ENCODE measurements around the gene FLYWCH1. TPM values are rescaled to one million over a fixed set of nuclear protein-coding genes. Genes with fewer than 3 reads are reported as not detected.
A peak's percentile ranks its signal among the peaks of the same experiment; 100 is the strongest.

Gene FLYWCH1
- total and polyA plus RNA-seq, 9 of the 15 experiments (the other 6 are each of a cell fraction or from before 2014, with no cell fraction given), result 0.18 to 33.6 (median 11.3) TPM

GRCh38 chr16:2969545-2970521, 58.1 kb downstream of the FLYWCH1 start (continued):
- TF ChIP-seq ZBTB1 (CRISPR knock-in tag; IDR thresholded peaks at IDR 0.05; ENCODE audit: borderline replicate concordance, low read depth) (0 out of 2 replicates have a peak, but pooled peaks have one; percentile 42), CREB1 (IDR thresholded peaks at IDR 0.05) (no peak), CREB1 (CRISPR knock-in tag; IDR thresholded peaks at IDR 0.05) (0 out of 2 replicates have a peak, but pooled peaks have one; percentile 30), ETV6 (IDR thresholded peaks at IDR 0.05; ENCODE audit: borderline replicate concordance in 1 of 2, low read depth in 2 of 2, low read length in 1 of 2) (no peak; a peak in 1 of 4 replicates), ETV6 (CRISPR knock-in tag; IDR thresholded peaks at IDR 0.05; ENCODE audit: borderline replicate concordance) (no peak), THAP12 (CRISPR knock-in tag; IDR thresholded peaks at IDR 0.05) (peak; percentile 12; the same call in 1 of the 2 replicates), PHF8 (IDR thresholded peaks at IDR 0.05; ENCODE audit: borderline replicate concordance, low read length) (peak; percentile 19; the same call in 1 of the 2 replicates), ZNF830 (CRISPR knock-in tag; IDR thresholded peaks at IDR 0.05) (no peak), SAFB (IDR thresholded peaks at IDR 0.05; ENCODE audit: borderline replicate concordance, low read depth, low read length) (0 out of 2 replicates have a peak, but pooled peaks have one; percentile 24), TOE1 (IDR thresholded peaks at IDR 0.05; ENCODE audit: borderline replicate concordance) (no peak), TOE1 (CRISPR knock-in tag; IDR thresholded peaks at IDR 0.05; ENCODE audit: borderline replicate concordance, low read depth) (no peak), TFE3 (CRISPR knock-in tag; IDR thresholded peaks at IDR 0.05) (no peak), ZFPM2 (CRISPR knock-in tag; IDR thresholded peaks at IDR 0.05) (0 out of 2 replicates have a peak, but pooled peaks have one; percentile 36), OTX1 (CRISPR knock-in tag; IDR thresholded peaks at IDR 0.05) (0 out of 2 replicates have a peak, but pooled peaks have one; percentile 22), NCOR1 (IDR thresholded peaks at IDR 0.05) (0 out of 2 replicates have a peak, but pooled peaks have one; percentile 28), TAF1 (IDR thresholded peaks at IDR 0.05; ENCODE audit: control insufficient read depth, extremely low read depth, insufficient read depth, low read length, severe bottlenecking) (peak; percentile 72), ZNF57 (CRISPR knock-in tag; IDR thresholded peaks at IDR 0.05) (no peak), TAF15 (IDR thresholded peaks at IDR 0.05; ENCODE audit: low read depth, low read length) (no peak), TGIF2 (CRISPR knock-in tag; IDR thresholded peaks at IDR 0.05) (0 out of 2 replicates have a peak, but pooled peaks have one; percentile 33), POLR2G (IDR thresholded peaks at IDR 0.05; ENCODE audit: low read depth, low read length) (peak; percentile 85), CAMTA2 (CRISPR knock-in tag; conservative IDR thresholded peaks at IDR 0.05) (0 out of 2 replicates have a peak, but pooled peaks have one; percentile 21), PTBP1 (IDR thresholded peaks at IDR 0.05; ENCODE audit: low read depth, low read length) (no peak), POLR2AphosphoS2 (IDR thresholded peaks at IDR 0.05; ENCODE audit: low read length) (peak; percentile 84; the same call in 1 of the 2 replicates)

Data from K562 (cell line).